Measurements from ENCODE around the gene ANKRD11. TPM values are rescaled to one million over a fixed set of nuclear protein-coding genes. Genes with fewer than 3 reads are reported as not detected.
A peak's percentile ranks its signal among the peaks of the same experiment; 100 is the strongest.
"Not testable (repeated sequence)": the region's sequence is repeated elsewhere in the genome, so short reads cannot be mapped to it uniquely, and the experiment has no call there.

Gene ANKRD11
- total RNA-seq, 8 experiments from 2014 or later: 22.6 to 148 (median 52.5) TPM

GRCh38 chr16:89341697-89342694 is 148.4 kb downstream of the ANKRD11 start:
- H3K4me1 ChIP-seq (replicated peaks in 1 of 2): peaks cover 42 to 47% of the 10 kb centered on the region in 2 donors
- H3K4me3 ChIP-seq: no peak overlapping the region
- in situ Hi-C loops (cut with MboI; ENCODE audit: low pct_unique_long_range_greater_than_20kb in 2 of 9, low sequenced_read_pairs in 9 of 9, unreplicated experiment in 9 of 9): no loop called here
- H3K27ac ChIP-seq: no peak overlapping the region
- ATAC-seq (replicated peaks in 6 of 8): peak in 1 of 8 experiments; percentile 7
- WGBS, 10 experiments: 66 to 100% (median 96%) methylated on average over 2 to 15 of the region's 35 CpGs; no CpG with 5 or more reads in 2 of the 10 experiments

- Histone ChIP-seq H3K27ac (no peak overlapping the region), H3K4me1 (replicated peaks in 1 of 2) (peaks cover 39 to 47% of the 10 kb centered on the region in 2 donors), H3K4me3 (no peak overlapping the region)
- in situ Hi-C loops (cut with MboI; ENCODE audit: low pct_unique_long_range_greater_than_20kb in 2 of 9, low sequenced_read_pairs in 9 of 9, unreplicated experiment in 9 of 9): no loop called here
- peak in 6 of 8 experiments; percentile 2 to 39 (median 14) for ATAC-seq (replicated peaks in 6 of 8)
- 18 to 72% (median 63%) methylated on average over 2 to 6 of the region's 7 CpGs; no CpG with 5 or more reads in 3 of the 10 experiments for WGBS, 10 experiments
Observed at GRCh38 chr16:89341279-89341678, 149.1 kb downstream of the ANKRD11 start.

DNA sequence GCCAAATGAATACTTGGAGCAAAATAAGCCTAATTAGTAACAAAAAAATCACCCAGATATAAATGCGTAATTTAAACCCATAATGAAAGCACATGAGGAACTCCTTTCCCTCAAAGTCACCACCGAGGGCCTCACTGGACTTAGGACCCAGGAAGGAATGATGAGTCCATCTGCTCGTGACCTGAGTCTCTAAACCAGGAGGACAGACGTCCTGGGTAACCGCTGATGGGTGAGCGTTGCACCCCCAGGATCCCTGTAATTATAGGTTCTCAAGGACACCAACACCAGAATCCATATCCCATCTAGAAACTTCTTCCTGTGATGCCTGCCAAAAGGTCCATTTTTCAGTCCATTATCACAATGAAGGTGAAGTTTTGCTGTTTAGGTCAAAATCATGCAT is 151.5 kb downstream of the ANKRD11 start:
- H3K4me3 ChIP-seq: no peak overlapping the region
- WGBS, 10 experiments: 69 to 100% (median 91%) methylated on average over 1 to 6 of the region's 6 CpGs
- H3K4me1 ChIP-seq (replicated peaks in 1 of 2): peaks cover 29 to 41% of the 10 kb centered on the region in 2 donors
- no peak for ATAC-seq (replicated peaks in 6 of 8)
- no peak overlapping the region for H3K27ac ChIP-seq
- in situ Hi-C loops (cut with MboI; ENCODE audit: low pct_unique_long_range_greater_than_20kb in 2 of 9, low sequenced_read_pairs in 9 of 9, unreplicated experiment in 9 of 9): no loop called here

DNA sequence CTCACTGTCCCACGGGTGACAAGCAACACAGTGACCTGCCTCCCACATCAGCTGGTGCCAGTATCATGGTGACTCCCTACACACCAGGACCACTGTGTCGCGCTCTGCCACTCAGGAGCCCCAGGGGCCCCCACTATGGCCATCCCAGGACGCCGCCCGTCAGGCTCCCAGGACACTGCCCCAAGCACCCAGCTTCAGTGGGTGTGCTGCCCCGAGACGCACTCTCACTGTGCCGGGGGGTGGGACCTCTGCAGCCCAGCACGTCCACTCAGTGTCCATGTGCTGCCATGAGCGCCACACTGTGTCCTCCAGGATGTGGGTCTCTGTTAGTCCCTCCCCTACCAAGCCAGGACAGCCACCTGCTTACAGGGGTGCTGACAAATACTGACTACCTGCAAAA is 152.4 kb downstream of the ANKRD11 start:
- in situ Hi-C loops (cut with MboI; ENCODE audit: low pct_unique_long_range_greater_than_20kb in 2 of 9, low sequenced_read_pairs in 9 of 9, unreplicated experiment in 9 of 9): no loop called here
- ATAC-seq (replicated peaks in 6 of 8): no peak
- Histone ChIP-seq H3K4me3 (no peak overlapping the region), H3K27ac (no peak overlapping the region), H3K4me1 (replicated peaks in 1 of 2) (peaks cover 32 to 40% of the 10 kb centered on the region in 2 donors)
- WGBS, 10 experiments: 90 to 100% (median 97%) methylated on average over 2 to 6 of the region's 11 CpGs; no CpG with 5 or more reads in 6 of the 10 experiments

GRCh38 chr16:89335803-89336485 is 154.4 kb downstream of the ANKRD11 start:
- Histone ChIP-seq H3K4me1 (replicated peaks in 1 of 2) (peaks cover 29 to 42% of the 10 kb centered on the region in 2 donors), H3K27ac (no peak overlapping the region), H3K4me3 (no peak overlapping the region)
- 57 to 100% (median 90%) methylated on average over 1 to 8 of the region's 16 CpGs; no CpG with 5 or more reads in 1 of the 10 experiments for WGBS, 10 experiments
- peak in 2 of 8 experiments; percentile 15 to 29 for ATAC-seq (replicated peaks in 6 of 8)
- in situ Hi-C loops (cut with MboI; ENCODE audit: low pct_unique_long_range_greater_than_20kb in 2 of 9, low sequenced_read_pairs in 9 of 9, unreplicated experiment in 9 of 9): no loop called here

- 53 to 98% (median 80%) methylated on average over 1 to 7 of the region's 22 CpGs; no CpG with 5 or more reads in 2 of the 10 experiments for WGBS, 10 experiments
- H3K27ac ChIP-seq: no peak overlapping the region
- in situ Hi-C loops (cut with MboI; ENCODE audit: low pct_unique_long_range_greater_than_20kb in 2 of 9, low sequenced_read_pairs in 9 of 9, unreplicated experiment in 9 of 9): no loop called here
Observed at GRCh38 chr16:89334988-89335802, 155.2 kb downstream of the ANKRD11 start.

GRCh38 chr16:89334461-89334860 is 155.9 kb downstream of the ANKRD11 start:
- WGBS, 10 experiments: 68 to 96% (median 90%) methylated on average over 5 to 8 of the region's 12 CpGs; no CpG with 5 or more reads in 7 of the 10 experiments
- in situ Hi-C loops (cut with MboI; ENCODE audit: low pct_unique_long_range_greater_than_20kb in 2 of 9, low sequenced_read_pairs in 9 of 9, unreplicated experiment in 9 of 9): no loop called here
- H3K27ac ChIP-seq: no peak overlapping the region
- H3K4me1 ChIP-seq (replicated peaks in 1 of 2): peaks cover 25 to 35% of the 10 kb centered on the region in 2 donors
- no peak for ATAC-seq (replicated peaks in 6 of 8)
- no peak overlapping the region for H3K4me3 ChIP-seq

More at GRCh38 chr16:89334988-89335802, 155.2 kb downstream of the ANKRD11 start:
- Histone ChIP-seq H3K4me1 (replicated peaks in 1 of 2) (peaks cover 25 to 35% of the 10 kb centered on the region in 2 donors), H3K4me3 (no peak overlapping the region)
- ATAC-seq (replicated peaks in 6 of 8): peak in 5 of 8 experiments; percentile 32 to 57 (median 50)

GRCh38 chr16:89334050-89334449 is 156.3 kb downstream of the ANKRD11 start:
- no peak overlapping the region for H3K27ac ChIP-seq
- 0 to 71% (median 40%) methylated on average over 1 to 2 of the region's 2 CpGs; no CpG with 5 or more reads in 1 of the 10 experiments for WGBS, 10 experiments
- H3K4me1 ChIP-seq (replicated peaks in 1 of 2): peaks cover 25 to 34% of the 10 kb centered on the region in 2 donors
- no peak overlapping the region for H3K4me3 ChIP-seq
- in situ Hi-C loops (cut with MboI; ENCODE audit: low pct_unique_long_range_greater_than_20kb in 2 of 9, low sequenced_read_pairs in 9 of 9, unreplicated experiment in 9 of 9): no loop called here
- peak in 7 of 8 experiments; percentile 5 to 38 (median 10) for ATAC-seq (replicated peaks in 6 of 8)

- H3K4me3 ChIP-seq; H3K27ac ChIP-seq; in situ Hi-C loops (cut with MboI; ENCODE audit: low pct_unique_long_range_greater_than_20kb in 2 of 9, low sequenced_read_pairs in 9 of 9, unreplicated experiment in 9 of 9): not testable (repeated sequence)
- WGBS, 10 experiments: 0 to 100% (median 60%) methylated on average over 1 to 4 of the region's 13 CpGs; no CpG with 5 or more reads in 1 of the 10 experiments
- H3K4me1 ChIP-seq (replicated peaks in 1 of 2): peaks cover 25 to 33% of the 10 kb centered on the region in 2 donors
- peak; percentile 42 to 87 (median 60) for ATAC-seq (replicated peaks in 6 of 8)
Observed at GRCh38 chr16:89333401-89334001, 156.9 kb downstream of the ANKRD11 start.

GRCh38 chr16:89332902-89333245 is 157.5 kb downstream of the ANKRD11 start:
- ATAC-seq (replicated peaks in 6 of 8): no peak
- 10 to 100% (median 58%) methylated on average over 1 to 7 of the region's 7 CpGs; no CpG with 5 or more reads in 3 of the 10 experiments for WGBS, 10 experiments

DNA sequence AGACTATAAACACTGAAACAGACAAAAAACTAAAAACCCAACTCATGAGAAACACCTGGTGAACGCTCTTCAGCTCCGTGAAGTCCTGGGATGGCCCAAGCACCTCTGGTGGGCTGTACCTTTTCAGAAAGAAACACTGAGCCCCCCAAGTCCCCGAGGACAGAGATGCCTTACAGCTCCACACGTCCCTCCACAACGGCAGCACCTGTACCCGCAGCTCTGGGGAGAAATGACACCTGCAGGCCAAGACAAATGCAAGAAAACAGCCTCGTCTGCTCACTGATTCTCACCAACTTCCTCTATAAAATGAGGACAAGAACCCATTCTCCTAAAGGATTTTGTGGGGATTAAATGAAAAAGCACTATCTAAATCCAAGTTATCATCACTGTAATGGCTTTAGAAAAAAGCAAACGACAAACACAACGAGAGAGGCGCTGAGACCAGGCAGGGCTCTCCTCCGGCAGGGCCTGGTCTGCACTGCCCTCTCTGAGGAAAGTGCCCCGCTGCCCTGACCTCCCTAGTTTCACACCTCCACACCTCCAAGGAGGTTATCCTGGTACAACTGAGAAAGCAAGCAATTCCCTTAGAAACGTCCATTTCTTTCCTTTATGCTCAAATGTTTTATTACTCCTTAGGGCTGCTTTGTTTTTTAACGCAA is 158.0 kb downstream of the ANKRD11 start:
- no peak overlapping the region for H3K27ac ChIP-seq
- no peak overlapping the region for H3K4me3 ChIP-seq
- 40 to 100% (median 84%) methylated on average over 2 to 14 of the region's 14 CpGs for WGBS, 10 experiments
- in situ Hi-C loops (cut with MboI; ENCODE audit: low pct_unique_long_range_greater_than_20kb in 2 of 9, low sequenced_read_pairs in 9 of 9, unreplicated experiment in 9 of 9): no loop called here
- H3K4me1 ChIP-seq (replicated peaks in 1 of 2): peaks cover 25 to 33% of the 10 kb centered on the region in 2 donors
- no peak for ATAC-seq (replicated peaks in 6 of 8)

More at GRCh38 chr16:89332902-89333245, 157.5 kb downstream of the ANKRD11 start:
- in situ Hi-C loops (cut with MboI; ENCODE audit: low pct_unique_long_range_greater_than_20kb in 2 of 9, low sequenced_read_pairs in 9 of 9, unreplicated experiment in 9 of 9): no loop called here
- H3K4me3 ChIP-seq: no peak overlapping the region
- H3K27ac ChIP-seq: no peak overlapping the region
- H3K4me1 ChIP-seq (replicated peaks in 1 of 2): peaks cover 25 to 33% of the 10 kb centered on the region in 2 donors

Data from motor neuron (in vitro differentiated cells).